Activated CD8-positive, alpha-beta T cell treated with anti-CD3 and anti-CD28 coated beads, Interleukin-2, amount 10 ng/mL, durations not matched to agents 7 days and 5 days (primary cell): ENCODE measurements around the gene MOGAT1. TPM values are rescaled to one million over a fixed set of nuclear protein-coding genes. Genes with fewer than 3 reads are reported as not detected.
A peak's percentile ranks its signal among the peaks of the same experiment; 100 is the strongest.
"Not testable (repeated sequence)": the region's sequence is repeated elsewhere in the genome, so short reads cannot be mapped to it uniquely, and the experiment has no call there.

Experiments used
- ATAC-seq: fragments of 150-1000 bp; cut with Tn5 transposase; one replicate; pipeline ENCODE4 v1.10.0; 2021; ENCODE audit warnings: moderate library complexity
- CTCF ChIA-PET: fragments of 350-600 bp; sonication (Branson Sonifier 250); formaldehyde crosslinking; loops from one replicate; lab custom pipeline; 2021; ENCODE audit warnings: antibody characterized with exemption; lab: Charles Lee
- POLR2A ChIA-PET: fragments of 350-600 bp; sonication (Branson Sonifier 250); formaldehyde crosslinking; loops from one replicate; lab custom pipeline; 2021; ENCODE audit warnings: antibody characterized with exemption; lab: Charles Lee
- DNase-seq: peaks from one replicate; pipeline ENCODE4 v3.0.0-alpha.2; 2020
- H3K27ac Mint-ChIP-seq: one replicate; pipeline ENCODE4 v1.8.0; 2021; ENCODE audit warnings: mild to moderate bottlenecking, mixed read lengths
- H3K27me3 Mint-ChIP-seq: one replicate; pipeline ENCODE4 v1.8.0; 2021; ENCODE audit warnings: low read depth, mixed read lengths
- H3K36me3 Mint-ChIP-seq: one replicate; pipeline ENCODE4 v1.8.0; 2021; ENCODE audit warnings: low read depth, mixed read lengths
- H3K4me1 Mint-ChIP-seq: one replicate; pipeline ENCODE4 v1.8.0; 2021; ENCODE audit warnings: low read depth, mixed read lengths
- H3K4me3 Mint-ChIP-seq: one replicate; pipeline ENCODE4 v1.8.0; 2021; ENCODE audit warnings: mild to moderate bottlenecking, mixed read lengths
- H3K9me3 Mint-ChIP-seq: one replicate; pipeline ENCODE4 v1.8.0; 2022; ENCODE audit warnings: mixed read lengths; ENCODE audit not compliant: insufficient read depth
- total RNA-seq, 2 experiments: library from RNA; stranded (reverse); gene quantifications; one replicate each; pipeline ENCODE4 v1.2.3, GENCODE V29; 2021

Gene MOGAT1
- total RNA-seq, 2 experiments from 2014 or later = not detected

GRCh38 chr2:222672068-222672401 lies 577 bp downstream of the MOGAT1 start:
- ATAC-seq = no peak
- Mint-ChIP-seq H3K36me3 (no peaks in the 10 kb centered on the region), H3K4me1 (peaks cover 10% of the 10 kb centered on the region), H3K9me3 (no peaks in the 10 kb centered on the region), H3K27me3 (peaks cover 64% of the 10 kb centered on the region), H3K27ac (no peak overlapping the region), H3K4me3 (peak overlapping the region; percentile 37)
- ChIA-PET CTCF (interaction anchor here (1.3 kb wide), 1 partner anchor 19 kb away, joined by 6 read pairs; no protein-coding TSS in a partner anchor), POLR2A (no interaction called here)
- DNase-seq = no peak

DNA sequence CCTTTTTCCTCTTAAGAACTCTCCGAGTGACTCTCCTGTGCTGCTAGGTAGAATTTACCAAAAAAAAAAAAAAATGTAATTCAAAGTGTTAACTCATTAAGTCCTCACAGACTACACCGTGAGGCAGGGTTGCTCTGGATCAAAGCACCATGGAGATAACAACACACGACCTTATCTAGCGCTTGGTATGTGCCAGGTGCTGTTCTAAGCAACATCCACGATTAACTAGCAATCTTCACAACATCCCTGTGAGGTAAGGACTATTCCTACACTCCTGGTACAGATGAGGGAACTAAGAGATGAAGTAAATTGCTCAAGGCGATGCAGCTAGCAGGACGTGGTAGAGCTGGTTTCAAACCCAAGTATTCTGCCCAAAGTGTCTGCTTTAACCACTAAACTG lies 1.8 kb downstream of the MOGAT1 start:
- H3K36me3 Mint-ChIP-seq = no peaks in the 10 kb centered on the region
- no peak for DNase-seq
- no peak overlapping the region for H3K27ac Mint-ChIP-seq
- no peaks in the 10 kb centered on the region for H3K9me3 Mint-ChIP-seq
- ChIA-PET CTCF (interaction anchor here (2.2 kb wide), 1 partner anchor 230 kb away, joined by 5 read pairs; no protein-coding TSS in a partner anchor), POLR2A (no interaction called here)
- H3K4me3 Mint-ChIP-seq = no peak overlapping the region
- peaks cover 66% of the 10 kb centered on the region for H3K27me3 Mint-ChIP-seq
- peaks cover 10% of the 10 kb centered on the region for H3K4me1 Mint-ChIP-seq
- ATAC-seq = no peak

- Mint-ChIP-seq H3K9me3 (no peaks in the 10 kb centered on the region), H3K4me3 (no peak overlapping the region), H3K4me1 (peaks cover 10% of the 10 kb centered on the region), H3K27me3 (peaks cover 63% of the 10 kb centered on the region), H3K36me3 (no peaks in the 10 kb centered on the region), H3K27ac (no peak overlapping the region)
- DNase-seq (no peak), ATAC-seq (no peak)
- CTCF ChIA-PET = interaction anchor here (2.2 kb wide), 1 partner anchor 229 kb away, joined by 5 read pairs; no protein-coding TSS in a partner anchor
- POLR2A ChIA-PET = no interaction called here
These were observed 2.4 kb downstream of the MOGAT1 start for GRCh38 chr2:222673883-222674282.

- CTCF ChIA-PET = interaction anchor here (2.6 kb wide), 1 partner anchor 13 kb away, joined by 14 read pairs; no protein-coding TSS in a partner anchor
- Mint-ChIP-seq H3K27me3 (peaks cover 48% of the 10 kb centered on the region), H3K27ac (no peak overlapping the region), H3K4me1 (no peaks in the 10 kb centered on the region), H3K9me3 (no peaks in the 10 kb centered on the region), H3K4me3 (no peak overlapping the region), H3K36me3 (no peaks in the 10 kb centered on the region)
- DNase-seq (no peak), ATAC-seq (no peak)
- POLR2A ChIA-PET = no interaction called here
These were observed 6.5 kb downstream of the MOGAT1 start for GRCh38 chr2:222677981-222678380.

- no peak overlapping the region for H3K4me3 Mint-ChIP-seq
- DNase-seq (no peak), ATAC-seq (no peak)
- H3K36me3 Mint-ChIP-seq = no peaks in the 10 kb centered on the region
- peaks cover 35% of the 10 kb centered on the region for H3K27me3 Mint-ChIP-seq
- H3K27ac Mint-ChIP-seq = no peak overlapping the region
- POLR2A ChIA-PET = no interaction called here
- peaks cover 3% of the 10 kb centered on the region for H3K4me1 Mint-ChIP-seq
- CTCF ChIA-PET = no interaction called here
- no peaks in the 10 kb centered on the region for H3K9me3 Mint-ChIP-seq
These were observed 12.3 kb downstream of the MOGAT1 start for GRCh38 chr2:222683805-222684204.

- H3K36me3 Mint-ChIP-seq = no peaks in the 10 kb centered on the region
- H3K9me3 Mint-ChIP-seq = no peaks in the 10 kb centered on the region
- POLR2A ChIA-PET = no interaction called here
- peaks cover 11% of the 10 kb centered on the region for H3K4me1 Mint-ChIP-seq
- H3K27me3 Mint-ChIP-seq = peaks cover 26% of the 10 kb centered on the region
- no peak overlapping the region for H3K27ac Mint-ChIP-seq
- no peak overlapping the region for H3K4me3 Mint-ChIP-seq
- CTCF ChIA-PET = no interaction called here
- ATAC-seq = no peak
- DNase-seq = no peak
These were observed 14.8 kb downstream of the MOGAT1 start for GRCh38 chr2:222686086-222686750.

GRCh38 chr2:222688917-222689316 lies 17.5 kb downstream of the MOGAT1 start:
- no peak for DNase-seq
- H3K9me3 Mint-ChIP-seq = no peaks in the 10 kb centered on the region
- ChIA-PET CTCF (interaction anchor here (0.9 to 2.5 kb wide), 6 partner anchors 10 to 250 kb away, joined by 3 to 9 read pairs (median 4); no protein-coding TSS in a partner anchor), POLR2A (no interaction called here)
- H3K36me3 Mint-ChIP-seq = no peaks in the 10 kb centered on the region
- no peak for ATAC-seq
- peaks cover 22% of the 10 kb centered on the region for H3K27me3 Mint-ChIP-seq
- peaks cover 11% of the 10 kb centered on the region for H3K4me1 Mint-ChIP-seq
- H3K4me3 Mint-ChIP-seq = no peak overlapping the region
- no peak overlapping the region for H3K27ac Mint-ChIP-seq

- peaks cover 24% of the 10 kb centered on the region for H3K27me3 Mint-ChIP-seq
- DNase-seq = no peak
- ChIA-PET POLR2A (no interaction called here), CTCF (interaction anchor here (0.9 to 3.0 kb wide), 9 partner anchors 10 to 249 kb away, joined by 3 to 13 read pairs (median 9); partner anchors contain the start of gene ACSL3)
- H3K4me3 Mint-ChIP-seq = no peak overlapping the region
- H3K27ac Mint-ChIP-seq = no peak overlapping the region
- ATAC-seq = no peak
- peaks cover 13% of the 10 kb centered on the region for H3K4me1 Mint-ChIP-seq
- H3K9me3 Mint-ChIP-seq = no peaks in the 10 kb centered on the region
- H3K36me3 Mint-ChIP-seq = no peaks in the 10 kb centered on the region
These were observed 17.9 kb downstream of the MOGAT1 start for GRCh38 chr2:222689322-222689721.

GRCh38 chr2:222690564-222691200 lies 19.2 kb downstream of the MOGAT1 start:
- Mint-ChIP-seq H3K4me3 (no peak overlapping the region), H3K27me3 (peaks cover 28% of the 10 kb centered on the region), H3K36me3 (no peaks in the 10 kb centered on the region), H3K27ac (no peak overlapping the region), H3K4me1 (peaks cover 17% of the 10 kb centered on the region), H3K9me3 (no peaks in the 10 kb centered on the region)
- DNase-seq (peak; percentile 87), ATAC-seq (peak; percentile 93)
- ChIA-PET POLR2A (interaction anchor here (1.0 kb wide), 1 partner anchor 12 kb away, joined by 3 read pairs; no protein-coding TSS in a partner anchor), CTCF (interaction anchor here (0.5 to 3.0 kb wide), 36 partner anchors 9 to 258 kb away, joined by 3 to 28 read pairs (median 4); partner anchors contain the start of genes ACSL3 and MOGAT1)

GRCh38 chr2:222693413-222693812 lies 22.0 kb downstream of the MOGAT1 start:
- POLR2A ChIA-PET, H3K36me3 Mint-ChIP-seq, ATAC-seq, H3K27ac Mint-ChIP-seq, H3K9me3 Mint-ChIP-seq, H3K4me3 Mint-ChIP-seq, DNase-seq: not testable (repeated sequence)
- peaks cover 17% of the 10 kb centered on the region for H3K4me1 Mint-ChIP-seq
- CTCF ChIA-PET = interaction anchor here (0.9 to 1.4 kb wide), 3 partner anchors 14 to 210 kb away, joined by 3 to 4 read pairs (median 3); no protein-coding TSS in a partner anchor
- peaks cover 29% of the 10 kb centered on the region for H3K27me3 Mint-ChIP-seq

GRCh38 chr2:222693837-222694236 lies 22.4 kb downstream of the MOGAT1 start:
- POLR2A ChIA-PET = no interaction called here
- no peak overlapping the region for H3K4me3 Mint-ChIP-seq
- ATAC-seq (peak; percentile 45), DNase-seq (no peak)
- CTCF ChIA-PET = interaction anchor here (0.9 to 1.5 kb wide), 3 partner anchors 208 to 245 kb away, joined by 3 to 10 read pairs (median 3); no protein-coding TSS in a partner anchor
- peaks cover 32% of the 10 kb centered on the region for H3K27me3 Mint-ChIP-seq
- no peaks in the 10 kb centered on the region for H3K36me3 Mint-ChIP-seq
- peaks cover 17% of the 10 kb centered on the region for H3K4me1 Mint-ChIP-seq
- H3K9me3 Mint-ChIP-seq = no peaks in the 10 kb centered on the region
- H3K27ac Mint-ChIP-seq = no peak overlapping the region

GRCh38 chr2:222698276-222698675 lies 26.8 kb downstream of the MOGAT1 start:
- H3K9me3 Mint-ChIP-seq = no peaks in the 10 kb centered on the region
- no peak for ATAC-seq
- H3K36me3 Mint-ChIP-seq = no peaks in the 10 kb centered on the region
- DNase-seq = no peak
- POLR2A ChIA-PET = no interaction called here
- peaks cover 27% of the 10 kb centered on the region for H3K4me1 Mint-ChIP-seq
- H3K4me3 Mint-ChIP-seq = no peak overlapping the region
- no peak overlapping the region for H3K27ac Mint-ChIP-seq
- CTCF ChIA-PET = interaction anchor here (1.6 to 2.0 kb wide), 2 partner anchors 9 to 205 kb away, joined by 3 to 13 read pairs; no protein-coding TSS in a partner anchor
- peaks cover 57% of the 10 kb centered on the region for H3K27me3 Mint-ChIP-seq
